ENCODE measurements around the gene TAPBPL.
A peak's percentile ranks its signal among the peaks of the same experiment; 100 is the strongest.
"Not testable (repeated sequence)": the region's sequence is repeated elsewhere in the genome, so short reads cannot be mapped to it uniquely, and the experiment has no call there.

TAPBPL gene

GRCh38 chr12:6451348-6452244, at the start of gene TAPBPL:
Gene TAPBPL (plus strand): TSS chr12:6452042. CDS start chr12:6452249, 207 bp downstream.
- TF ChIP-seq GATA1 (IDR thresholded peaks at IDR 0.05; ENCODE audit: low read depth, low read length) (no peak), POLR2A (IDR thresholded peaks at IDR 0.05; ENCODE audit: low read length) (peak; percentile 75)
- peak; percentile 83 to 87 for DNase-seq

GRCh38 chr12:6404390-6404789, 47.5 kb upstream of the TAPBPL start:
- DNase-seq, result no peak
- TF ChIP-seq GATA1 (IDR thresholded peaks at IDR 0.05; ENCODE audit: low read depth, low read length), result no peak
- no peak for TF ChIP-seq POLR2A (IDR thresholded peaks at IDR 0.05; ENCODE audit: low read length)

GRCh38 chr12:6405963-6406362, 45.9 kb upstream of the TAPBPL start:
- no peak for TF ChIP-seq POLR2A (IDR thresholded peaks at IDR 0.05; ENCODE audit: low read length)
- DNase-seq, result no peak

GRCh38 chr12:6407236-6407954, 44.4 kb upstream of the TAPBPL start:
- no peak for DNase-seq
- no peak for TF ChIP-seq POLR2A (IDR thresholded peaks at IDR 0.05; ENCODE audit: low read length)
- TF ChIP-seq GATA1 (IDR thresholded peaks at IDR 0.05; ENCODE audit: low read depth, low read length), result no peak

- TF ChIP-seq POLR2A (IDR thresholded peaks at IDR 0.05; ENCODE audit: low read length), result no peak
- TF ChIP-seq GATA1 (IDR thresholded peaks at IDR 0.05; ENCODE audit: low read depth, low read length), result no peak
- no peak for DNase-seq
Measured at GRCh38 chr12:6416596-6416995, 35.2 kb upstream of the TAPBPL start.

GRCh38 chr12:6418796-6419195, 33.0 kb upstream of the TAPBPL start:
- no peak for TF ChIP-seq POLR2A (IDR thresholded peaks at IDR 0.05; ENCODE audit: low read length)
- TF ChIP-seq GATA1 (IDR thresholded peaks at IDR 0.05; ENCODE audit: low read depth, low read length), result no peak
- DNase-seq, result no peak

GRCh38 chr12:6420364-6420763, 31.5 kb upstream of the TAPBPL start:
- DNase-seq, result no peak

GRCh38 chr12:6423267-6424007, 28.4 kb upstream of the TAPBPL start:
- no peak for TF ChIP-seq POLR2A (IDR thresholded peaks at IDR 0.05; ENCODE audit: low read length)
- TF ChIP-seq GATA1 (IDR thresholded peaks at IDR 0.05; ENCODE audit: low read depth, low read length), result no peak
- peak; percentile 91 to 94 for DNase-seq

More at GRCh38 chr12:6420364-6420763, 31.5 kb upstream of the TAPBPL start:
- no peak for TF ChIP-seq GATA1 (IDR thresholded peaks at IDR 0.05; ENCODE audit: low read depth, low read length)
- TF ChIP-seq POLR2A (IDR thresholded peaks at IDR 0.05; ENCODE audit: low read length), result no peak

- TF ChIP-seq POLR2A (IDR thresholded peaks at IDR 0.05; ENCODE audit: low read length) (no peak), GATA1 (IDR thresholded peaks at IDR 0.05; ENCODE audit: low read depth, low read length) (no peak)
- no peak for DNase-seq
Measured at GRCh38 chr12:6424008-6424347, 27.9 kb upstream of the TAPBPL start.

- TF ChIP-seq GATA1 (IDR thresholded peaks at IDR 0.05; ENCODE audit: low read depth, low read length) (no peak), POLR2A (IDR thresholded peaks at IDR 0.05; ENCODE audit: low read length) (no peak)
- peak; percentile 47 to 77 for DNase-seq
Measured at GRCh38 chr12:6424866-6425265, 27.0 kb upstream of the TAPBPL start.

- TF ChIP-seq GATA1 (IDR thresholded peaks at IDR 0.05; ENCODE audit: low read depth, low read length) (no peak), POLR2A (IDR thresholded peaks at IDR 0.05; ENCODE audit: low read length) (no peak)
- peak; percentile 15 to 28 for DNase-seq
Measured at GRCh38 chr12:6425590-6426531, 26.0 kb upstream of the TAPBPL start.

- no peak for DNase-seq
- TF ChIP-seq GATA1 (IDR thresholded peaks at IDR 0.05; ENCODE audit: low read depth, low read length) (no peak), POLR2A (IDR thresholded peaks at IDR 0.05; ENCODE audit: low read length) (peak; percentile 37)
Measured at GRCh38 chr12:6426882-6427671, 24.8 kb upstream of the TAPBPL start.

- not testable (repeated sequence) for DNase-seq
Measured at GRCh38 chr12:6427796-6428195, 24.0 kb upstream of the TAPBPL start.
